HepG2 (cell line): ENCODE data around the gene CDK10. TPM values are rescaled to one million over a fixed set of nuclear protein-coding genes. Genes with fewer than 3 reads are reported as not detected.

Experiments used
- ARHGAP35 ChIP-seq: sonication (generic); formaldehyde crosslinking; IDR thresholded peaks from 2 replicates; pipeline ENCODE4 v1.9.0; 2022; ENCODE audit warnings: mild to moderate bottlenecking, inconsistent platforms, moderate library complexity, missing genetic modification reagents, borderline replicate concordance
- DBP ChIP-seq: sonication (generic); formaldehyde crosslinking; IDR thresholded peaks from 2 replicates; pipeline ENCODE4 v1.4.0; 2020; ENCODE audit warnings: missing genetic modification reagents; ENCODE audit errors: not compliant biosample characterization
- GATAD1 ChIP-seq: IDR thresholded peaks from 2 replicates; pipeline ENCODE4 v1.6.1; 2016; ENCODE audit warnings: missing genetic modification reagents, missing compliant biosample characterization
- GTF2F1 ChIP-seq: fragments of 150-350 bp; IDR thresholded peaks from 2 replicates; pipeline ENCODE4 v1.6.1; 2014; ENCODE audit warnings: low read length
- JARID2 ChIP-seq: sonication (generic); formaldehyde crosslinking; IDR thresholded peaks from 2 replicates; pipeline ENCODE4 v1.8.1; 2023; ENCODE audit warnings: missing genetic modification reagents, inconsistent platforms; ENCODE audit not compliant: insufficient replicate concordance
- MBD4 ChIP-seq: IDR thresholded peaks from 2 replicates; pipeline ENCODE4 v1.6.1; 2012; ENCODE audit warnings: low read length, inconsistent platforms, borderline replicate concordance
- MTA3 ChIP-seq: sonication (generic); formaldehyde crosslinking; IDR thresholded peaks from 2 replicates; pipeline ENCODE4 v1.4.0; 2020; ENCODE audit warnings: missing genetic modification reagents
- RAD21 ChIP-seq: fragments of 450-650 bp; formaldehyde crosslinking; IDR thresholded peaks from 2 replicates; pipeline ENCODE4 v1.5.0; 2020; ENCODE audit warnings: mild to moderate bottlenecking
- REPIN1 ChIP-seq: sonication (generic); formaldehyde crosslinking; IDR thresholded peaks from 2 replicates; pipeline ENCODE4 v1.8.0; 2022; ENCODE audit warnings: missing genetic modification reagents, low read depth, mild to moderate bottlenecking, borderline replicate concordance
- RORA ChIP-seq: sonication (generic); formaldehyde crosslinking; IDR thresholded peaks from 2 replicates; pipeline ENCODE4 v1.5.0; 2020; ENCODE audit warnings: mild to moderate bottlenecking, missing genetic modification reagents, moderate library complexity
- SAP130 ChIP-seq: IDR thresholded peaks from 2 replicates; pipeline ENCODE4 v1.6.1; 2016; ENCODE audit warnings: low read depth
- SNAPC4 ChIP-seq: sonication (generic); formaldehyde crosslinking; IDR thresholded peaks from 2 replicates; pipeline ENCODE4 v1.4.0; 2020; ENCODE audit warnings: mild to moderate bottlenecking, missing genetic modification reagents
- ZBTB21 ChIP-seq: sonication (generic); formaldehyde crosslinking; IDR thresholded peaks from 2 replicates; pipeline ENCODE4 v1.4.0; 2020; ENCODE audit warnings: missing genetic modification reagents
- ZNF333 ChIP-seq: sonication (generic); formaldehyde crosslinking; IDR thresholded peaks from 2 replicates; pipeline ENCODE4 v1.4.0; 2020; ENCODE audit warnings: mild to moderate bottlenecking, missing genetic modification reagents, borderline replicate concordance
- ZNF468 ChIP-seq: sonication (generic); formaldehyde crosslinking; IDR thresholded peaks from 2 replicates; pipeline ENCODE4 v1.8.0; 2022; ENCODE audit warnings: mild to moderate bottlenecking, moderate library complexity, missing genetic modification reagents
- ZNF563 ChIP-seq: sonication (generic); formaldehyde crosslinking; IDR thresholded peaks from 2 replicates; pipeline ENCODE4 v1.8.0; 2022; ENCODE audit warnings: mild to moderate bottlenecking, moderate library complexity, missing genetic modification reagents
- ZNF773 ChIP-seq: sonication (generic); formaldehyde crosslinking; IDR thresholded peaks from 2 replicates; pipeline ENCODE4 v1.4.0; 2020; ENCODE audit warnings: missing genetic modification reagents, borderline replicate concordance
- polyA plus RNA-seq, 8 experiments: library from polyadenylated mRNA; depleted of rRNA in 3 of 8; stranded (reverse) in 7 of 8; unstranded in 1 of 8; fragments of >200 nt; fragmentation: Illumina TruSeq in 4 of 8; extraction: Trizol in 4 of 8; gene quantifications; 2 replicates each; pipeline versions ENCODE4 v1.2.1 to v1.2.3, GENCODE V29; 2011 to 2016; ENCODE audit warnings: low read depth in 4 of 8, missing spikeins in 1 of 8, mixed read lengths in 1 of 8; ENCODE audit not compliant: insufficient read depth in 1 of 8
- total RNA-seq, 5 experiments: library from RNA; depleted of rRNA; stranded (reverse); fragments of >200 nt; fragmentation: Illumina TruSeq; extraction: Trizol; gene quantifications; 2 replicates each; pipeline ENCODE4 v1.2.3, GENCODE V29; 2016; ENCODE audit warnings: low read depth in 1 of 5
- TF ChIP-seq, protein P1 (sequence below): sonication (generic); formaldehyde crosslinking; IDR thresholded peaks from 2 replicates; pipeline ENCODE4 v1.4.0; 2020; ENCODE audit warnings: missing genetic modification reagents
- TF ChIP-seq, protein P2 (sequence below): fragments of 450-650 bp; IDR thresholded peaks from 2 replicates; pipeline ENCODE4 v1.6.1; 2017; ENCODE audit warnings: mild to moderate bottlenecking

Gene CDK10
- total and polyA plus RNA-seq, 2 of the 13 experiments (the other 11 are each of a cell fraction or from before 2014, with no cell fraction given): 2.5 to 3.9 TPM

GRCh38 chr16:89700649-89701424 lies 14.3 kb downstream of the CDK10 start (continued):
- peak; percentile 75 for TF ChIP-seq SAP130 (CRISPR knock-in tag)
- TF ChIP-seq ZNF773 (CRISPR knock-in tag): 0 out of 2 replicates have a peak, but pooled peaks have one; percentile 41
- peak; percentile 90 for TF ChIP-seq RAD21 (CRISPR knock-in tag)
- TF ChIP-seq, protein P1, sequence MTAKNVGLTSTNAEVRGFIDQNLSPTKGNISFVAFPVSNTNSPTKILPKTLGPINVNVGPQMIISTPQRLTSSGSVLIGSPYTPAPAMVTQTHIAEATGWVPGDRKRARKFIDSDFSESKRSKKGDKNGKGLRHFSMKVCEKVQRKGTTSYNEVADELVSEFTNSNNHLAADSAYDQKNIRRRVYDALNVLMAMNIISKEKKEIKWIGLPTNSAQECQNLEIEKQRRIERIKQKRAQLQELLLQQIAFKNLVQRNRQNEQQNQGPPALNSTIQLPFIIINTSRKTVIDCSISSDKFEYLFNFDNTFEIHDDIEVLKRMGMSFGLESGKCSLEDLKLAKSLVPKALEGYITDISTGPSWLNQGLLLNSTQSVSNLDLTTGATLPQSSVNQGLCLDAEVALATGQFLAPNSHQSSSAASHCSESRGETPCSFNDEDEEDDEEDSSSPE: peak; percentile 45
- TF ChIP-seq DBP (CRISPR knock-in tag): peak; percentile 83
- TF ChIP-seq MBD4: no peak
- no peak for TF ChIP-seq REPIN1 (CRISPR knock-in tag)
- TF ChIP-seq, protein P2, sequence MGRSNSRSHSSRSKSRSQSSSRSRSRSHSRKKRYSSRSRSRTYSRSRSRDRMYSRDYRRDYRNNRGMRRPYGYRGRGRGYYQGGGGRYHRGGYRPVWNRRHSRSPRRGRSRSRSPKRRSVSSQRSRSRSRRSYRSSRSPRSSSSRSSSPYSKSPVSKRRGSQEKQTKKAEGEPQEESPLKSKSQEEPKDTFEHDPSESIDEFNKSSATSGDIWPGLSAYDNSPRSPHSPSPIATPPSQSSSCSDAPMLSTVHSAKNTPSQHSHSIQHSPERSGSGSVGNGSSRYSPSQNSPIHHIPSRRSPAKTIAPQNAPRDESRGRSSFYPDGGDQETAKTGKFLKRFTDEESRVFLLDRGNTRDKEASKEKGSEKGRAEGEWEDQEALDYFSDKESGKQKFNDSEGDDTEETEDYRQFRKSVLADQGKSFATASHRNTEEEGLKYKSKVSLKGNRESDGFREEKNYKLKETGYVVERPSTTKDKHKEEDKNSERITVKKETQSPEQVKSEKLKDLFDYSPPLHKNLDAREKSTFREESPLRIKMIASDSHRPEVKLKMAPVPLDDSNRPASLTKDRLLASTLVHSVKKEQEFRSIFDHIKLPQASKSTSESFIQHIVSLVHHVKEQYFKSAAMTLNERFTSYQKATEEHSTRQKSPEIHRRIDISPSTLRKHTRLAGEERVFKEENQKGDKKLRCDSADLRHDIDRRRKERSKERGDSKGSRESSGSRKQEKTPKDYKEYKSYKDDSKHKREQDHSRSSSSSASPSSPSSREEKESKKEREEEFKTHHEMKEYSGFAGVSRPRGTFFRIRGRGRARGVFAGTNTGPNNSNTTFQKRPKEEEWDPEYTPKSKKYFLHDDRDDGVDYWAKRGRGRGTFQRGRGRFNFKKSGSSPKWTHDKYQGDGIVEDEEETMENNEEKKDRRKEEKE: no peak
- no peak for TF ChIP-seq ZBTB21 (CRISPR knock-in tag)
- no peak for TF ChIP-seq MTA3
- peak; percentile 87; the same call in 1 of the 2 replicates for TF ChIP-seq ZNF333 (CRISPR knock-in tag)
- 0 out of 2 replicates have a peak, but pooled peaks have one; percentile 44 for TF ChIP-seq ARHGAP35 (CRISPR knock-in tag)
- 0 out of 2 replicates have a peak, but pooled peaks have one; percentile 48 for TF ChIP-seq ZNF468
- TF ChIP-seq GTF2F1: no peak
- no peak for TF ChIP-seq RORA
- TF ChIP-seq ZNF563: peak; percentile 44; the same call in 1 of the 2 replicates
- peak; percentile 22 for TF ChIP-seq JARID2 (CRISPR knock-in tag)
- no peak for TF ChIP-seq GATAD1 (CRISPR knock-in tag)
- TF ChIP-seq SNAPC4 (CRISPR knock-in tag): 0 out of 2 replicates have a peak, but pooled peaks have one; percentile 45
